HuH-7 (cell line): ENCODE data around the gene ALDH1B1.

Experiments
- DNase-seq: peaks from one replicate; pipeline ENCODE4 v3.0.0; 2011; ENCODE audit warnings: low spot score

Gene ALDH1B1

GRCh38 chr9:38441347-38442085, 49.0 kb downstream of the ALDH1B1 start:
- no peak for DNase-seq

- no peak for DNase-seq
Observed at GRCh38 chr9:38442473-38443096, 50.1 kb downstream of the ALDH1B1 start.

GRCh38 chr9:38443181-38443580, 50.7 kb downstream of the ALDH1B1 start:
- DNase-seq: no peak

GRCh38 chr9:38443597-38443996, 51.1 kb downstream of the ALDH1B1 start:
- DNase-seq: no peak

GRCh38 chr9:38445154-38446043, 52.9 kb downstream of the ALDH1B1 start:
- no peak for DNase-seq

- DNase-seq: no peak
Observed at GRCh38 chr9:38447703-38448102, 55.2 kb downstream of the ALDH1B1 start.
